ENCODE measurements around the gene IL17C.

DNA sequence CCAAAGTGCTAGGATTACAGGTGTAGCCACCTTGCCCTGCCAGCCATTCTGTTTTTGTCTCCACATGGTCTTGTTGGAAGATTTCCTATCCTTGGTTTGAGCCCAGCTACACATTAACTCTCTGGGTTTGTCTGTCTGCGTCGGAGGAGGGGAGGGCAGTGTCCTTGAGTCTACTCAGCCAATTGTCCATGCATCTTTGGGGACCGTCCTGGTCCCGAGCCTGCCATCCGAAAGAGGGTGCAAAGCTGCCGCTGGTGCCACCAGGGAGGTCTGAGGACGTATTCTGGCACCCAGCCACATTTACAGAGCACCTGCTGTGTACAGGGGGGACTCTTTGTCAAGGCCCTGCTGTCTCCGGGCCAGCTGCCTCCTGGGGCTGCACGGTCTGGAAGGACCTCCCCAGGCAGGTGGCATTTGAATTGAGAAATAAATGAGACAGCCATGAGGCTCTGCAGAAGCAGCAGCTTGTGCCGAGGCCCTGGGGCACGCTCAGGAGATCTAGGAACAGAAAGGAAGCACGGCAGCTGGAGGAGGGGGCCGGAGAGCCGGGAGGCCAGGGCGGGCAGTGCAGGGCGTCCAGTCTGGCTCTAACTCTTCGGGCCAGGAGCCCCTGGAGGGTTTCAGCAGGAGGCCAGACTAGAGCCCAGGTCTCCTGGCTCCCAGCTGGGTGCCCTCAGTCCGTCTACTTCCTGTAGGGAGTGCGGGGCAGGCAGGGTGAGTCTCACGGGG, 11.0 kb downstream of the IL17C start:
- TF ChIP-seq POLR2A (IDR thresholded peaks at IDR 0.05; ENCODE audit: low read length) (no peak), FOSL2 (IDR thresholded peaks at IDR 0.05) (no peak), FOSL2 (CRISPR knock-in tag; IDR thresholded peaks at IDR 0.05) (no peak), RAD21 (conservative IDR thresholded peaks at IDR 0.05 in 1 of 2, IDR thresholded peaks at IDR 0.05 in 1 of 2) (no peak), EP300 (IDR thresholded peaks at IDR 0.05) (no peak), REST (IDR thresholded peaks at IDR 0.05) (no peak), ELK1 (IDR thresholded peaks at IDR 0.05; ENCODE audit: low read depth, low read length) (no peak), MAX (IDR thresholded peaks at IDR 0.05) (no peak), FOSB (CRISPR knock-in tag; IDR thresholded peaks at IDR 0.05) (no peak), GATA3 (IDR thresholded peaks at IDR 0.05; ENCODE audit: borderline replicate concordance) (no peak), CEBPB (IDR thresholded peaks at IDR 0.05) (no peak)
- TF ChIP-seq, protein P1, sequence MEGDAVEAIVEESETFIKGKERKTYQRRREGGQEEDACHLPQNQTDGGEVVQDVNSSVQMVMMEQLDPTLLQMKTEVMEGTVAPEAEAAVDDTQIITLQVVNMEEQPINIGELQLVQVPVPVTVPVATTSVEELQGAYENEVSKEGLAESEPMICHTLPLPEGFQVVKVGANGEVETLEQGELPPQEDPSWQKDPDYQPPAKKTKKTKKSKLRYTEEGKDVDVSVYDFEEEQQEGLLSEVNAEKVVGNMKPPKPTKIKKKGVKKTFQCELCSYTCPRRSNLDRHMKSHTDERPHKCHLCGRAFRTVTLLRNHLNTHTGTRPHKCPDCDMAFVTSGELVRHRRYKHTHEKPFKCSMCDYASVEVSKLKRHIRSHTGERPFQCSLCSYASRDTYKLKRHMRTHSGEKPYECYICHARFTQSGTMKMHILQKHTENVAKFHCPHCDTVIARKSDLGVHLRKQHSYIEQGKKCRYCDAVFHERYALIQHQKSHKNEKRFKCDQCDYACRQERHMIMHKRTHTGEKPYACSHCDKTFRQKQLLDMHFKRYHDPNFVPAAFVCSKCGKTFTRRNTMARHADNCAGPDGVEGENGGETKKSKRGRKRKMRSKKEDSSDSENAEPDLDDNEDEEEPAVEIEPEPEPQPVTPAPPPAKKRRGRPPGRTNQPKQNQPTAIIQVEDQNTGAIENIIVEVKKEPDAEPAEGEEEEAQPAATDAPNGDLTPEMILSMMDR (IDR thresholded peaks at IDR 0.05), result no peak
- TF ChIP-seq, protein P2, sequence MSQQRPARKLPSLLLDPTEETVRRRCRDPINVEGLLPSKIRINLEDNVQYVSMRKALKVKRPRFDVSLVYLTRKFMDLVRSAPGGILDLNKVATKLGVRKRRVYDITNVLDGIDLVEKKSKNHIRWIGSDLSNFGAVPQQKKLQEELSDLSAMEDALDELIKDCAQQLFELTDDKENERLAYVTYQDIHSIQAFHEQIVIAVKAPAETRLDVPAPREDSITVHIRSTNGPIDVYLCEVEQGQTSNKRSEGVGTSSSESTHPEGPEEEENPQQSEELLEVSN (IDR thresholded peaks at IDR 0.05; ENCODE audit: borderline replicate concordance, low read depth), result no peak

Data from A549 (cell line).